ENCODE data around the gene MRPS33.
"Not testable (repeated sequence)": the region's sequence is repeated elsewhere in the genome, so short reads cannot be mapped to it uniquely, and the experiment has no call there.

GRCh38 chr7:141038100-141038499 lies 23.3 kb upstream of the MRPS33 start:
- not testable (repeated sequence) for TF ChIP-seq CTCF (IDR thresholded peaks at IDR 0.05; ENCODE audit: insufficient read depth, low read length); REST (IDR thresholded peaks at IDR 0.05; ENCODE audit: insufficient replicate concordance, low read depth); POLR2AphosphoS5 (IDR thresholded peaks at IDR 0.05; ENCODE audit: low read depth)

All from HL-60 (cell line).